NB4 (cell line): ENCODE data around the gene RNF126.
A peak's percentile ranks its signal among the peaks of the same experiment; 100 is the strongest.
"Not testable (repeated sequence)": the region's sequence is repeated elsewhere in the genome, so short reads cannot be mapped to it uniquely, and the experiment has no call there.

ENCODE experiments used
- POLR2A ChIP-seq: IDR thresholded peaks from 2 replicates; pipeline ENCODE4 v1.6.1; 2011; ENCODE audit warnings: mild to moderate bottlenecking; ENCODE audit not compliant: insufficient read length; ENCODE audit errors: extremely low read depth
- TF ChIP-seq, protein P1 (sequence below): IDR thresholded peaks from one replicate; pipeline ENCODE4 v1.5.1; 2012; ENCODE audit warnings: low read depth, low read length

DNA sequence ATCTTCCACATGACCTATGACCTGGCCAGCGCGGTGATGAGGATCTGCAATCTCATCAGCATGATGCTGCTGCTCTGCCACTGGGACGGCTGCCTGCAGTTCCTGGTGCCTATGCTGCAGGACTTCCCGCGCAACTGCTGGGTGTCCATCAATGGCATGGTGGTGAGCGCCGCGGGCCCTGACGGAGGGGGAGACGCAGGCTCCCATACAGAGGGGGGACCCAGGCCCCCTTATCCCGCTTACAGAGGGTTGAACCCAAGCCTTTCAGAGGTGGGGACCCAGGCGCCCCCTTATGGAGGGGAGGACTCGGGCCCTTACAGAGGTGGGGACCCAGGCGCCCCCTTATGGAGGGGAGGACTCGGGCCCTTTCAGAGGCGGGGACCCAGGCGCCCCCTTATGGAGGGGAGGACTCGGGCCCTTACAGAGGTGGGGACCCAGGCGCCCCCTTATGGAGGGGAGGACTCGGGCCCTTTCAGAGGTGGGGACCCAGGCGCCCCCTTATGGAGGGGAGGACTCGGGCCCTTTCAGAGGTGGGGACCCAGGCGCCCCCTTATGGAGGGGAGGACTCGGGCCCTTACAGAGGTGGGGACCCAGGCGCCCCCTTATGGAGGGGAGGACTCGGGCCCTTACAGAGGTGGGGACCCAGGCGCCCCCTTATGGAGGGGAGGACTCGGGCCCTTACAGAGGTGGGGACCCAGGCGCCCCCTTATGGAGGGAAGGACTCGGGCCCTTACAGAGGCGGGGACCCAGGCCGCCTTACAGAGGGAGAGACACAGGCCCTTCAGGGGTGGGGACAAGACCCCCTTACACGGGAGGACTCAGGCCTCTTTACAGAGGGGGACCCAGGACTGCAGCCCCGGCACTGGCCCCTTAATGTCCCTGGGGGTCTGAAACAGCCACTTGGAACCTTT lies 57.7 kb downstream of the RNF126 start:
- TF ChIP-seq, protein P1, sequence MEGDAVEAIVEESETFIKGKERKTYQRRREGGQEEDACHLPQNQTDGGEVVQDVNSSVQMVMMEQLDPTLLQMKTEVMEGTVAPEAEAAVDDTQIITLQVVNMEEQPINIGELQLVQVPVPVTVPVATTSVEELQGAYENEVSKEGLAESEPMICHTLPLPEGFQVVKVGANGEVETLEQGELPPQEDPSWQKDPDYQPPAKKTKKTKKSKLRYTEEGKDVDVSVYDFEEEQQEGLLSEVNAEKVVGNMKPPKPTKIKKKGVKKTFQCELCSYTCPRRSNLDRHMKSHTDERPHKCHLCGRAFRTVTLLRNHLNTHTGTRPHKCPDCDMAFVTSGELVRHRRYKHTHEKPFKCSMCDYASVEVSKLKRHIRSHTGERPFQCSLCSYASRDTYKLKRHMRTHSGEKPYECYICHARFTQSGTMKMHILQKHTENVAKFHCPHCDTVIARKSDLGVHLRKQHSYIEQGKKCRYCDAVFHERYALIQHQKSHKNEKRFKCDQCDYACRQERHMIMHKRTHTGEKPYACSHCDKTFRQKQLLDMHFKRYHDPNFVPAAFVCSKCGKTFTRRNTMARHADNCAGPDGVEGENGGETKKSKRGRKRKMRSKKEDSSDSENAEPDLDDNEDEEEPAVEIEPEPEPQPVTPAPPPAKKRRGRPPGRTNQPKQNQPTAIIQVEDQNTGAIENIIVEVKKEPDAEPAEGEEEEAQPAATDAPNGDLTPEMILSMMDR, result peak; percentile 17
- not testable (repeated sequence) for TF ChIP-seq POLR2A
